K562 (cell line): ENCODE data around the gene KRT72. TPM values are rescaled to one million over a fixed set of nuclear protein-coding genes. Genes with fewer than 3 reads are reported as not detected.

ENCODE experiments used
- CHCHD3 ChIP-seq: fragments of 250-450 bp; sonication (Bioruptor Pico); IDR thresholded peaks from 2 replicates; pipeline ENCODE4 v2.1.2; 2022; ENCODE audit warnings: mild to moderate bottlenecking
- ELF2 ChIP-seq: fragments of 250-450 bp; sonication (Bioruptor Pico); IDR thresholded peaks from 2 replicates; pipeline ENCODE4 v1.5.0; 2021; ENCODE audit warnings: mild to moderate bottlenecking
- PHB ChIP-seq: fragments of 250-450 bp; sonication (Bioruptor Pico); IDR thresholded peaks from 2 replicates; pipeline ENCODE4 v1.5.0; 2021
- PURB ChIP-seq: sonication (generic); formaldehyde crosslinking; IDR thresholded peaks from 2 replicates; pipeline ENCODE4 v1.9.0; 2021; ENCODE audit warnings: low read depth, mild to moderate bottlenecking, missing genetic modification reagents
- SNRNP70 ChIP-seq: fragments of 200-400 bp; formaldehyde crosslinking; optimal IDR thresholded peaks from 2 replicates; pipeline ENCODE3; 2017; ENCODE audit warnings: low read depth, low read length
- ZNF212 ChIP-seq: fragments of 450-650 bp; formaldehyde crosslinking; IDR thresholded peaks from 2 replicates; pipeline ENCODE4 v1.4.0; 2020; ENCODE audit warnings: mild to moderate bottlenecking
- polyA plus RNA-seq, 8 experiments: library from polyadenylated mRNA; depleted of rRNA in 4 of 8; stranded (reverse) in 5 of 8; unstranded in 3 of 8; fragments of >200 nt; fragmentation: Nextera tagmentation in 2 of 8; fragmentation: Illumina TruSeq in 1 of 8; extraction: Ambion mirVana in 2 of 8; extraction: Trizol in 1 of 8; gene quantifications; 2 replicates each; pipeline versions ENCODE4 v1.2.1 to v1.2.3, GENCODE V29; 2011 to 2014; ENCODE audit warnings: inconsistent platforms in 1 of 8, missing spikeins in 1 of 8
- total RNA-seq, 7 experiments: library from RNA; depleted of rRNA in 6 of 7; stranded (reverse); fragments of >200 nt in 6 of 7; fragmentation: Illumina TruSeq in 2 of 7; extraction: Trizol in 2 of 7; gene quantifications; 2 replicates each; pipeline versions ENCODE4 v1.2.1 to v1.2.3, GENCODE V29; 2011 to 2021; ENCODE audit warnings: low replicate concordance in 1 of 7
- TF ChIP-seq, protein P1 (sequence below), 2 experiments: fragments of 450-650 bp in 1 of 2; sonication (generic) in 1 of 2; formaldehyde crosslinking in 1 of 2; IDR thresholded peaks; 2 replicates each; pipeline versions ENCODE4 v1.7.1 to v1.9.0; 2016 to 2022; ENCODE audit warnings: inconsistent platforms in 1 of 2, mild to moderate bottlenecking in 1 of 2, missing genetic modification reagents in 1 of 2
- TF ChIP-seq, protein P2 (sequence below): fragments of 250-450 bp; sonication (Bioruptor Pico); IDR thresholded peaks from 2 replicates; pipeline ENCODE4 v1.5.0; 2020; ENCODE audit warnings: mild to moderate bottlenecking
- TF ChIP-seq, protein P3 (sequence below): fragments of 450-650 bp; IDR thresholded peaks from 2 replicates; pipeline ENCODE4 v1.6.1; 2016
- TF ChIP-seq, protein P4 (sequence below): sonication (generic); formaldehyde crosslinking; IDR thresholded peaks from 2 replicates; pipeline ENCODE4 v1.8.1; 2023; ENCODE audit warnings: mild to moderate bottlenecking, missing genetic modification reagents
- TF ChIP-seq, protein P5 (sequence below): IDR thresholded peaks from 2 replicates; pipeline ENCODE4 v1.6.1; 2014; ENCODE audit warnings: antibody characterized with exemption

Gene KRT72
- total and polyA plus RNA-seq, 9 of the 15 experiments (the other 6 are each of a cell fraction or from before 2014, with no cell fraction given): not detected

DNA sequence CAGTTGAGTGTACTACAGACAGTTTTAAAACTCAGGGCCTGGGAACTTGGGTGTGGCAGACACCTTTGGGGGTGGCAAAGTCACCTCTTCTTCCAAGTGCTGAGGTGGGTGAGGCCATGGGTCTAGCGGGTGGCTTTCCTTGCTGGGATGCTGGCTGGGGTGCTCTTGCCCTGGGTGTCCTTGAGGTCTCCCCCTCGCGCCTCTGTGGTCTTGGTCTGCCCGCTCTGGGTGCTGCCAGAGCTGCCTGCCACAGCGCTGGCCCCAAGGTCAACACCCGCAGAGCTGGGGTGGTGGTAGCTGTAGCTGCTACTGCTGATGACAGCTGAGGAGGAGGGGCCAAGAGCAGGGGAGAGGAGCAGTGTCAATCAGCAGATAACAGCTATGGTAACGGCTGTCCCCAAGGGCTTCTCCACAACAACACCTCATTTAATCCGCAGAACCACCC is 34.4 kb downstream of the KRT72 start (continued):
- TF ChIP-seq, protein P1, sequence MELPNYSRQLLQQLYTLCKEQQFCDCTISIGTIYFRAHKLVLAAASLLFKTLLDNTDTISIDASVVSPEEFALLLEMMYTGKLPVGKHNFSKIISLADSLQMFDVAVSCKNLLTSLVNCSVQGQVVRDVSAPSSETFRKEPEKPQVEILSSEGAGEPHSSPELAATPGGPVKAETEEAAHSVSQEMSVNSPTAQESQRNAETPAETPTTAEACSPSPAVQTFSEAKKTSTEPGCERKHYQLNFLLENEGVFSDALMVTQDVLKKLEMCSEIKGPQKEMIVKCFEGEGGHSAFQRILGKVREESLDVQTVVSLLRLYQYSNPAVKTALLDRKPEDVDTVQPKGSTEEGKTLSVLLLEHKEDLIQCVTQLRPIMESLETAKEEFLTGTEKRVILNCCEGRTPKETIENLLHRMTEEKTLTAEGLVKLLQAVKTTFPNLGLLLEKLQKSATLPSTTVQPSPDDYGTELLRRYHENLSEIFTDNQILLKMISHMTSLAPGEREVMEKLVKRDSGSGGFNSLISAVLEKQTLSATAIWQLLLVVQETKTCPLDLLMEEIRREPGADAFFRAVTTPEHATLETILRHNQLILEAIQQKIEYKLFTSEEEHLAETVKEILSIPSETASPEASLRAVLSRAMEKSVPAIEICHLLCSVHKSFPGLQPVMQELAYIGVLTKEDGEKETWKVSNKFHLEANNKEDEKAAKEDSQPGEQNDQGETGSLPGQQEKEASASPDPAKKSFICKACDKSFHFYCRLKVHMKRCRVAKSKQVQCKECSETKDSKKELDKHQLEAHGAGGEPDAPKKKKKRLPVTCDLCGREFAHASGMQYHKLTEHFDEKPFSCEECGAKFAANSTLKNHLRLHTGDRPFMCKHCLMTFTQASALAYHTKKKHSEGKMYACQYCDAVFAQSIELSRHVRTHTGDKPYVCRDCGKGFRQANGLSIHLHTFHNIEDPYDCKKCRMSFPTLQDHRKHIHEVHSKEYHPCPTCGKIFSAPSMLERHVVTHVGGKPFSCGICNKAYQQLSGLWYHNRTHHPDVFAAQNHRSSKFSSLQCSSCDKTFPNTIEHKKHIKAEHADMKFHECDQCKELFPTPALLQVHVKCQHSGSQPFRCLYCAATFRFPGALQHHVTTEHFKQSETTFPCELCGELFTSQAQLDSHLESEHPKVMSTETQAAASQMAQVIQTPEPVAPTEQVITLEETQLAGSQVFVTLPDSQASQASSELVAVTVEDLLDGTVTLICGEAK (IDR thresholded peaks at IDR 0.05): no peak
- TF ChIP-seq, protein P1 (CRISPR knock-in tag; IDR thresholded peaks at IDR 0.05): no peak
- TF ChIP-seq CHCHD3 (CRISPR knock-in tag) (no peak), ZNF212 (CRISPR knock-in tag) (no peak), PURB (CRISPR knock-in tag) (no peak), PHB (CRISPR knock-in tag) (no peak), ELF2 (CRISPR knock-in tag) (no peak), SNRNP70 (no peak)
- TF ChIP-seq, protein P2, sequence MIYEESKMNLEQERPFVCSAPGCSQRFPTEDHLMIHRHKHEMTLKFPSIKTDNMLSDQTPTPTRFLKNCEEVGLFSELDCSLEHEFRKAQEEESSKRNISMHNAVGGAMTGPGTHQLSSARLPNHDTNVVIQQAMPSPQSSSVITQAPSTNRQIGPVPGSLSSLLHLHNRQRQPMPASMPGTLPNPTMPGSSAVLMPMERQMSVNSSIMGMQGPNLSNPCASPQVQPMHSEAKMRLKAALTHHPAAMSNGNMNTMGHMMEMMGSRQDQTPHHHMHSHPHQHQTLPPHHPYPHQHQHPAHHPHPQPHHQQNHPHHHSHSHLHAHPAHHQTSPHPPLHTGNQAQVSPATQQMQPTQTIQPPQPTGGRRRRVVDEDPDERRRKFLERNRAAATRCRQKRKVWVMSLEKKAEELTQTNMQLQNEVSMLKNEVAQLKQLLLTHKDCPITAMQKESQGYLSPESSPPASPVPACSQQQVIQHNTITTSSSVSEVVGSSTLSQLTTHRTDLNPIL (CRISPR knock-in tag): no peak
- TF ChIP-seq, protein P3, sequence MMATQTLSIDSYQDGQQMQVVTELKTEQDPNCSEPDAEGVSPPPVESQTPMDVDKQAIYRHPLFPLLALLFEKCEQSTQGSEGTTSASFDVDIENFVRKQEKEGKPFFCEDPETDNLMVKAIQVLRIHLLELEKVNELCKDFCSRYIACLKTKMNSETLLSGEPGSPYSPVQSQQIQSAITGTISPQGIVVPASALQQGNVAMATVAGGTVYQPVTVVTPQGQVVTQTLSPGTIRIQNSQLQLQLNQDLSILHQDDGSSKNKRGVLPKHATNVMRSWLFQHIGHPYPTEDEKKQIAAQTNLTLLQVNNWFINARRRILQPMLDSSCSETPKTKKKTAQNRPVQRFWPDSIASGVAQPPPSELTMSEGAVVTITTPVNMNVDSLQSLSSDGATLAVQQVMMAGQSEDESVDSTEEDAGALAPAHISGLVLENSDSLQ: peak; percentile 97
- TF ChIP-seq, protein P4, sequence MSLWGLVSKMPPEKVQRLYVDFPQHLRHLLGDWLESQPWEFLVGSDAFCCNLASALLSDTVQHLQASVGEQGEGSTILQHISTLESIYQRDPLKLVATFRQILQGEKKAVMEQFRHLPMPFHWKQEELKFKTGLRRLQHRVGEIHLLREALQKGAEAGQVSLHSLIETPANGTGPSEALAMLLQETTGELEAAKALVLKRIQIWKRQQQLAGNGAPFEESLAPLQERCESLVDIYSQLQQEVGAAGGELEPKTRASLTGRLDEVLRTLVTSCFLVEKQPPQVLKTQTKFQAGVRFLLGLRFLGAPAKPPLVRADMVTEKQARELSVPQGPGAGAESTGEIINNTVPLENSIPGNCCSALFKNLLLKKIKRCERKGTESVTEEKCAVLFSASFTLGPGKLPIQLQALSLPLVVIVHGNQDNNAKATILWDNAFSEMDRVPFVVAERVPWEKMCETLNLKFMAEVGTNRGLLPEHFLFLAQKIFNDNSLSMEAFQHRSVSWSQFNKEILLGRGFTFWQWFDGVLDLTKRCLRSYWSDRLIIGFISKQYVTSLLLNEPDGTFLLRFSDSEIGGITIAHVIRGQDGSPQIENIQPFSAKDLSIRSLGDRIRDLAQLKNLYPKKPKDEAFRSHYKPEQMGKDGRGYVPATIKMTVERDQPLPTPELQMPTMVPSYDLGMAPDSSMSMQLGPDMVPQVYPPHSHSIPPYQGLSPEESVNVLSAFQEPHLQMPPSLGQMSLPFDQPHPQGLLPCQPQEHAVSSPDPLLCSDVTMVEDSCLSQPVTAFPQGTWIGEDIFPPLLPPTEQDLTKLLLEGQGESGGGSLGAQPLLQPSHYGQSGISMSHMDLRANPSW (CRISPR knock-in tag): no peak
- TF ChIP-seq, protein P5, sequence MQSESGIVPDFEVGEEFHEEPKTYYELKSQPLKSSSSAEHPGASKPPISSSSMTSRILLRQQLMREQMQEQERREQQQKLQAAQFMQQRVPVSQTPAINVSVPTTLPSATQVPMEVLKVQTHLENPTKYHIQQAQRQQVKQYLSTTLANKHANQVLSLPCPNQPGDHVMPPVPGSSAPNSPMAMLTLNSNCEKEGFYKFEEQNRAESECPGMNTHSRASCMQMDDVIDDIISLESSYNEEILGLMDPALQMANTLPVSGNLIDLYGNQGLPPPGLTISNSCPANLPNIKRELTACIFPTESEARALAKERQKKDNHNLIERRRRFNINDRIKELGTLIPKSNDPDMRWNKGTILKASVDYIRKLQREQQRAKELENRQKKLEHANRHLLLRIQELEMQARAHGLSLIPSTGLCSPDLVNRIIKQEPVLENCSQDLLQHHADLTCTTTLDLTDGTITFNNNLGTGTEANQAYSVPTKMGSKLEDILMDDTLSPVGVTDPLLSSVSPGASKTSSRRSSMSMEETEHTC: no peak
